Brain microvascular endothelial cell (primary cell): ENCODE results near the gene GALNT18.
"Not testable (repeated sequence)": the region's sequence is repeated elsewhere in the genome, so short reads cannot be mapped to it uniquely, and the experiment has no call there.

Experiments used
- DNase-seq: peaks from one replicate; pipeline ENCODE4 v3.0.0-alpha.2; 2020
- H3K27ac ChIP-seq: fragments of 250-450 bp; sonication (Bioruptor Pico); 2 replicates; pipeline ENCODE4 v1.5.1; 2020; ENCODE audit warnings: mild to moderate bottlenecking, moderate library complexity
- H3K27me3 ChIP-seq: fragments of 250-450 bp; sonication (Bioruptor Pico); replicated peaks from 2 replicates; pipeline ENCODE4 v1.5.1; 2020; ENCODE audit warnings: mild to moderate bottlenecking
- H3K36me3 ChIP-seq: fragments of 250-450 bp; sonication (Bioruptor Pico); replicated peaks from 2 replicates; pipeline ENCODE4 v1.5.1; 2020; ENCODE audit warnings: mild to moderate bottlenecking
- H3K4me3 ChIP-seq: 2 replicates; pipeline ENCODE4 v1.5.1; 2011; ENCODE audit warnings: low read depth, mild to moderate bottlenecking, control low read depth, low read length, moderate library complexity
- CTCF ChIP-seq: IDR thresholded peaks from 2 replicates; pipeline ENCODE4 v1.5.1; 2011; ENCODE audit warnings: low read depth, mild to moderate bottlenecking, moderate library complexity, low read length, control low read depth, inconsistent platforms; ENCODE audit errors: missing control alignments
- in situ Hi-C: cut with HindIII; loops from 2 replicates; pipeline ENCODE4 v1.10.0; 2017; ENCODE audit warnings: low sequenced_read_pairs, low pct_ligation_motif_present

Gene GALNT18

GRCh38 chr11:11456866-11457265, 164.9 kb downstream of the GALNT18 start:
- in situ Hi-C loops = no loop called here
- H3K27me3 ChIP-seq = peaks cover 8% of the 10 kb centered on the region
- TF ChIP-seq CTCF = no peak
- H3K4me3 ChIP-seq = no peak overlapping the region
- no peak overlapping the region for H3K27ac ChIP-seq
- no peak for DNase-seq
- no peaks in the 10 kb centered on the region for H3K36me3 ChIP-seq

- H3K4me3 ChIP-seq = no peak overlapping the region
- TF ChIP-seq CTCF = no peak
- in situ Hi-C loops = no loop called here
- peaks cover 5% of the 10 kb centered on the region for H3K27me3 ChIP-seq
- no peaks in the 10 kb centered on the region for H3K36me3 ChIP-seq
- no peak overlapping the region for H3K27ac ChIP-seq
- DNase-seq = no peak
Observed at GRCh38 chr11:11454671-11455223, 167.1 kb downstream of the GALNT18 start.

GRCh38 chr11:11451501-11452005, 170.3 kb downstream of the GALNT18 start:
- Histone ChIP-seq H3K27me3 (peaks cover 5% of the 10 kb centered on the region), H3K27ac (no peak overlapping the region), H3K36me3 (no peaks in the 10 kb centered on the region), H3K4me3 (no peak overlapping the region)
- DNase-seq = no peak
- TF ChIP-seq CTCF = no peak
- in situ Hi-C loops = no loop called here

- in situ Hi-C loops = no loop called here
- DNase-seq = peak; percentile 68
- H3K4me3 ChIP-seq = no peak overlapping the region
- no peak for TF ChIP-seq CTCF
- H3K27ac ChIP-seq = no peak overlapping the region
- peaks cover 5% of the 10 kb centered on the region for H3K27me3 ChIP-seq
- H3K36me3 ChIP-seq = no peaks in the 10 kb centered on the region
Observed at GRCh38 chr11:11450744-11451362, 171.0 kb downstream of the GALNT18 start.

- no peak for TF ChIP-seq CTCF
- no peak overlapping the region for H3K27ac ChIP-seq
- H3K4me3 ChIP-seq = no peak overlapping the region
- DNase-seq = no peak
- in situ Hi-C loops = no loop called here
- H3K36me3 ChIP-seq = no peaks in the 10 kb centered on the region
- no peaks in the 10 kb centered on the region for H3K27me3 ChIP-seq
Observed at GRCh38 chr11:11449327-11449726, 172.5 kb downstream of the GALNT18 start.

GRCh38 chr11:11448626-11449025, 173.2 kb downstream of the GALNT18 start:
- no peak overlapping the region for H3K4me3 ChIP-seq
- H3K27me3 ChIP-seq = no peaks in the 10 kb centered on the region
- no peak for DNase-seq
- TF ChIP-seq CTCF = no peak
- no peaks in the 10 kb centered on the region for H3K36me3 ChIP-seq
- in situ Hi-C loops = no loop called here
- no peak overlapping the region for H3K27ac ChIP-seq

- in situ Hi-C loops, H3K27me3 ChIP-seq, H3K27ac ChIP-seq, H3K36me3 ChIP-seq, DNase-seq, H3K4me3 ChIP-seq: not testable (repeated sequence)
Observed at GRCh38 chr11:11447601-11448000, 174.2 kb downstream of the GALNT18 start.
